Stimulated activated CD8-positive, alpha-beta memory T cell treated with anti-CD3 and anti-CD28 coated beads, Interleukin-2, amount 100 ng/mL, for 48 hours (primary cell): ENCODE results near the gene SDF2.
"Not testable (repeated sequence)": the region's sequence is repeated elsewhere in the genome, so short reads cannot be mapped to it uniquely, and the experiment has no call there.

Source experiments
- DNase-seq, 2 donors: peaks; one replicate each; pipeline ENCODE4 v3.0.0-alpha.2; 2020; ENCODE audit warnings: low read depth in 2 of 2

The SDF2 gene

DNA sequence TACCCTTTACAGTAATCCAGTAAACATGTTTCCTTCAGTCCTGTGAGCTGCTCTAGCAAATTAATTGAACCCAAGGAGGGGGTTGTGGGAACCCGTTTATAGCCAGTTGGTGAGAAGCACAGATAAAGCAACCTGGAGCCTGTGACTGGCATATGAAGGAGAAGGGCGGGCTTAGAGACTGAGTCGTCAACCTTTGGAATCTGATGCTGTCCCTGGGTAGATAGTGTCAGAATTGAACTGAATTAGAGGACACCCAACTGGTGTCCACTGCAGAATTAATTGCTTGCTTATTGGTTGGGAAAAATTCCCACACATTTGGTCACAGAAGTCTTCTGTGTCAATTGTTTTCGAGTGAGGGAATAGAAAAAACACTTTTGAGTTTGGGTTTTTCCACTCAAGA is 34.9 kb downstream of the SDF2 start:
- DNase-seq = no peak

- DNase-seq = no peak
Observed at GRCh38 chr17:28624148-28624547, 37.6 kb downstream of the SDF2 start.

DNA sequence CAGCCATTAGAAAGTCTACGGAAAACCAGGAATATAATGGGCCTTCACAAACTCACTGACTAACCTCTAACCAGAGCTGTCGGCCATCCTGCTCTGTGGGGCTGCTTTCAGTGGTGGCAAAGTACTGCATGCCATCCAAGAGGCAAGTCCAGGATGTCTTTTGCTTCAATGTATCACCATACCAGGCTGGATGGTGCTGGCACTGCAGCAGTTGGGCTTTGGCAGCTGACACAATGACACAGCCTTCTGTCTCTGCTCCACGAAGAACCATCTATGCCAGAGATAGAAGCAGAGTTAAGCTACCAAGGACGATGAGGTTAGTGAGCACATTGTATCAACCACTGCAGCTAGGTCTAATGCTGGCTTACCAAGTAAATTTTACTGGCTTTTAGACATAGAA is 38.0 kb downstream of the SDF2 start:
- DNase-seq = no peak

GRCh38 chr17:28622186-28622585 is 39.5 kb downstream of the SDF2 start:
- DNase-seq = no peak

DNA sequence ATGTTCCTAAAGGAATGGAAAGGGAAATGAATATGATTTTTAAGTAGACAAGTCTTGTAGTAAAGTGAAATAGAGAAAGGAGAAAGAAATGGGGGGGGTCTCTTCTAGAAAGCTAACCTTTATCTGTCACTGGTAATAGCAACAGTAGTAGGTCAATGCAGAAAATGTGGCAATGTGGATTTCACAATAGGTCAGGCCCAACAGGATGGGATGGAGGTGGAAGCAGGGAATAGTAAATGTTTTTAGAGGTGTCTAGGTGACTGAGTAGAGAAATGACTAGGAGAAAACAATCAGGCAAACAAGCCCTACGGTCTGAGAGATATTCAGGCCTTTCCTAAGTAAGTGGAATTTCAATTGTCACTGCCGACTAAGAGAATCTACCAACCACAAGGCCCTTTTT is 41.7 kb downstream of the SDF2 start:
- DNase-seq = no peak

GRCh38 chr17:28618464-28618863 is 43.2 kb downstream of the SDF2 start:
- no peak for DNase-seq

DNA sequence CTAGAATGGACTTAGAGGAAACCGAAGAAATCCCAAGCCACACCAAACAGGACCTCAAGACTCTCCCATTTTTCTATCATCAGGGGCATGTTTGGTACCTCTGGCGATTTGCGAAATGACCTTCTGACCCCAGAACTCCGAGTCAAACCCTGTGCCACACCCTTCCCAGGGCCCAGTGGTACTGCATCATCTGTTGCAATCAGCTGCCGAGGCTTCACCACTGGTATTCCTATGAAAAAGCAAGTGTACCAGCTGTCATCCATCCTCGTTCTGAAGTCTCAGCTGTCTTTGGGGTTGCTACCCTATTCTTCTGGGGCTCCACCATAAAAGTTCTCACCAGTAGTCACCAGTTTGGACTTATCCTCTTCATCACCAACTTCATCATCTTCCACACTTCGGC is 45.4 kb downstream of the SDF2 start:
- no peak for DNase-seq

- no peak for DNase-seq
Observed at GRCh38 chr17:28615260-28615940, 46.3 kb downstream of the SDF2 start.

- DNase-seq = no peak
Observed at GRCh38 chr17:28613931-28614381, 47.8 kb downstream of the SDF2 start, which contains the start of gene RSKR. TSS of gene RSKR (minus strand) at chr17:28614185. CDS start at chr17:28614161, 24 bp downstream.

DNA sequence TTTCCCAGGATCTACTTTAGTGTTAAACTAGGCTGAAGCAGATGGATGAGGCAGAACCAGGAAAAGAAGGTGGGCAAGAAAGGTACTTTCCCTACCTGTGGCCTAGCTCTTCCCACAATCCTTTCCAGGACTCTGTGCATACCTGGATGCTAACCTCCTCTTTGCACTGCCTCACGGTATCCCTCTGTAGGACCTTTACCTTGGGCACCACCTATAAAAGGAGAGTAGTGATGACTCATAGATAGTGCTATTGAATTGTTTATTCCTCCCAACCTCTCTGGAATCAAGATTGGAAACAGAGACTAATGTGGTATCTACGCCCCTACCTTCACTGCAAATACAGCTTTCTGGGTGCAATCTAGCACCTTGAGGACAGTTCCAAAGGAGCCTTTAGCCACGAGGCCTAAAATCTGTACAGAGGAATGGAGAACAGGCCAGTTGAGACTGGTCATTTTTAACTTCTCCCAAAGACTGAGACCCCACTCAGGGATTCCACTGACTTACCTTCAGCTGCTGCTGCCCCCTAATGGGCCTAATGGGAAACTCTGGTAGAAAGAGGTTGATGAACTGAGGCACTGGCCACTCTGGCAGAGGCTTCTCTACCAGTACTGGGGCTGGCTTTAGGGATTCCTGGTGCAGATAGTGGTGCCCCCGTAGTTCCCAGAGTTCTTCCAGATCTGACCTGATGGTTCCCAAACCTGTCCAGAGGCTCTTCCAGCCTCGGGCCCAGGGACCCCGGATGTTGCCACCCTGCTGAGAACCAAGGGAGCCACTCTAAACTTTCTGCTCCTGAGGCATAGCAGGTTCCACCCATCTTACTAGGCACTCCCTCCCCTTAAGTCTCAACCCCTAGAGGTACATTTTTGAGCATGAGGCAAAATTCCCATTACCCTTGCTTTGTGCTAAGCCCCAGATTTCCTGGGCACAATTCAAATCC is 48.5 kb downstream of the SDF2 start:
- DNase-seq = peak in 1 of 2 donors; percentile 5

- no peak for DNase-seq
Observed at GRCh38 chr17:28612531-28612930, 49.2 kb downstream of the SDF2 start.

DNA sequence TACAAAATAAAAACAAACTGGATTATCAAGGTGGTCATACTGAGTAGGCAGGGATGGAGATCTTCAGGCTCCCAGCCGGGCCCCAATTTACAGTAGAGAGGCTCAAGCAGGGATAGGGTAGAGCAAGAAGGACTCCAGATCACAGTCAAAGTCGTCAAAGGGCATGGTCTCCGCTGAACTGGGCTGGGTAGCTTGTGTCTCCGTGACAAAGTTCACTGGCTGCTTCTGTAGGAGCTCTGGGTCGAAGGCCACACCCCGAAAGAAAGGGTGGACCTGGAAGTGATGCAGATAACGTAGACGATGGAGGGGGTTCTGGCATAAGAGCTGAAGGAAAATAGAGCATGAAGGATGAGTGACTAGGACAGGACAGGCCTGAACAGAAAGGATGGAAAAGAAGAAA is 51.3 kb downstream of the SDF2 start:
- no peak for DNase-seq

- not testable (repeated sequence) for DNase-seq
Observed at GRCh38 chr17:28604031-28604430, 57.7 kb downstream of the SDF2 start.

DNA sequence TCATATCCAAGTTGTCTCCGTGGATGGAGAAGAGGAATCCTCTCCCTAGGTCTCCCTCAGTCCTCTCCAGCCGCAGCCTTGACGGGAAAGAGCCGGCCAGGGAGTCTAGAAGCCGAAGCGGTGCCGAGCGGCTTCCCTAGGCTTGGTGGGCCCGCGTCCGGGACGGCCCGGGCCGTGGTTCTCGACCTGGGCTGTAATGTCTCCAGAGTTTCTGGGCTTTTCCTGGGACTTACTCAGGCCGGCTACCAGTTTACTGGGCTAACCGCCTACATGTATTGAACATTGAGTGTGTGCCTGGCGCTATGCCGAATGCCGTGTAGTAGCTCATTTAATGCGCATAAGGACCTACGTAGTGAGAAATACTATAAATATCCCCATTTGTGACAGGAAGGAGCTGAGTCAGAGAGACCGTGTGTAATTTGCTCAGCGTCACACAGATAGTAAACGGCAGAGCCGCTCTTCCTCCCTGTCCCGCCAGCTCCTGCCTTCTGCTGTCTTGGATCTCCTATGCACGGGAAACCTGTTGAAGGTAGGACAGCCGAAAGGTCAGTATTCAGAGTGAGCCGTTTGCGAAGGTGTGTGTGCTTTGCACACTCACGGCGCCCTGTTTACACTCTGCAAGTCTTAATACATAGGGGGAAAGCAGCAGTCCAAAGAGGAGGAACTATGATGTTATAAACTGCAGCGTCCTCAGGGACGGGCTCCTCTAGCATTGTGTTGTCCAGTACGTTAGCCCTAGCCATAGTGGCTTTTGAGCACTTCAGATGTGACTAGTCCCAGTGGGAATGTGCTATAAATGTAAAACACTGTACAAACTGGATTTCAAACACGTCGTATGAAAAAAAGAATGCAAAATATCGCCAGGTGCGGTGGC is 62.2 kb downstream of the SDF2 start:
- DNase-seq = peak; percentile 22 to 58

DNA sequence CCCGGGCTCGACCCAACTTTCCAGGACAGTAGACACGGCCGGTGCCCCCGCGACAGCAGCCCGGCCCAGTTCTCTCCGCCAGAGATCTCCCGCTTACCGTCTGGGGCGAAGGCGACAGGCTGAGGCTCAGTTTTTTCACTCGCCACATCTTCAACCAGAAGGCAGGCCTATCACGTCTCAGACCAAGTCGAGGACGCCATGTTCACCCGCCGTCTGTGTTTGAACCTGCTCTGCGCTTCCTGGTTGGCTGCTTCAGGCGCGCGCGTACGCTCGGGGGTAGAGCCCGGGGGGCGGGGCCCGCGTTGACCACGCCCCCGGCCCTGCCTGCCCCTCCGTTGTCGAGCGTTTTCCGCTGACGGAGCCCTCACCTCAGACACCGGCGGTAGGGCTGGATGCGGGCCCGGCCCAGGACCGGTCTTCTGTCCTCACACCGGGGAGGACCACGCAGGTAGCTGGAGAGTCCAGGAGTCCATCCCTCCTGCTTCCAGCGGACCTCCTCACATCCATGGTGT is 62.9 kb downstream of the SDF2 start, which contains the start of gene SPAG5:
Gene SPAG5, minus strand, starts transcription at position 227 of the 512 bp plus-strand sequence. Its CDS starts 79 bp downstream, at position 148.
- DNase-seq = peak; percentile 88 to 93

GRCh38 chr17:28598389-28598788 is 63.3 kb downstream of the SDF2 start:
- no peak for DNase-seq
